ENCODE results near the gene GRID2.

DNA sequence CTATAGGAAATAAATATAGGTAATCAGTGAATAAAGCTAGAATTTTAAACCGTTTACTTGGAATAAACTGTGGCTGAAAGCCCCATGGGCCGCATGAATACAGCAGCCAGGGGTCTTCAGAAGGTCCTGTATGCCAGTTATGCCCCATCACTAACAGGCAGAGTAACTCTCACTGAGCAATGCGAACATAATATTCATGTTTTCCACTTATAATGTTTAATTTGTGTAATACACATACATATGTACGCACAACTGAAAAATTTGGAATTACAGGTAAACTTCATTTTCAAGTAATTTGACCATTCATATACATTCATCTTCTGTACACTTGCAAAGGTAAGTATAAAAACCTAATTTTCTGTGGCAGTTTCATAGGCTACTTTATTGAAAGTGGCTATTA, 998.5 kb downstream of the GRID2 start:
- TF ChIP-seq, protein P1, sequence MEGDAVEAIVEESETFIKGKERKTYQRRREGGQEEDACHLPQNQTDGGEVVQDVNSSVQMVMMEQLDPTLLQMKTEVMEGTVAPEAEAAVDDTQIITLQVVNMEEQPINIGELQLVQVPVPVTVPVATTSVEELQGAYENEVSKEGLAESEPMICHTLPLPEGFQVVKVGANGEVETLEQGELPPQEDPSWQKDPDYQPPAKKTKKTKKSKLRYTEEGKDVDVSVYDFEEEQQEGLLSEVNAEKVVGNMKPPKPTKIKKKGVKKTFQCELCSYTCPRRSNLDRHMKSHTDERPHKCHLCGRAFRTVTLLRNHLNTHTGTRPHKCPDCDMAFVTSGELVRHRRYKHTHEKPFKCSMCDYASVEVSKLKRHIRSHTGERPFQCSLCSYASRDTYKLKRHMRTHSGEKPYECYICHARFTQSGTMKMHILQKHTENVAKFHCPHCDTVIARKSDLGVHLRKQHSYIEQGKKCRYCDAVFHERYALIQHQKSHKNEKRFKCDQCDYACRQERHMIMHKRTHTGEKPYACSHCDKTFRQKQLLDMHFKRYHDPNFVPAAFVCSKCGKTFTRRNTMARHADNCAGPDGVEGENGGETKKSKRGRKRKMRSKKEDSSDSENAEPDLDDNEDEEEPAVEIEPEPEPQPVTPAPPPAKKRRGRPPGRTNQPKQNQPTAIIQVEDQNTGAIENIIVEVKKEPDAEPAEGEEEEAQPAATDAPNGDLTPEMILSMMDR (CRISPR knock-in tag; IDR thresholded peaks at IDR 0.05), result no peak
- TF ChIP-seq MEIS1 (CRISPR knock-in tag; IDR thresholded peaks at IDR 0.05; ENCODE audit: borderline replicate concordance) (no peak), KDM5B (CRISPR knock-in tag; IDR thresholded peaks at IDR 0.05; ENCODE audit: borderline replicate concordance) (no peak), NR3C1 (CRISPR knock-in tag; IDR thresholded peaks at IDR 0.05) (no peak), ZNF30 (CRISPR knock-in tag; IDR thresholded peaks at IDR 0.05) (no peak), NCOA2 (CRISPR knock-in tag; IDR thresholded peaks at IDR 0.05) (no peak), POLR2G (IDR thresholded peaks at IDR 0.05; ENCODE audit: low read depth, low read length) (no peak), ZNF160 (CRISPR knock-in tag; IDR thresholded peaks at IDR 0.05) (no peak), RFX5 (IDR thresholded peaks at IDR 0.05; ENCODE audit: low read depth, low read length) (no peak), ZNF10 (CRISPR knock-in tag; IDR thresholded peaks at IDR 0.05; ENCODE audit: borderline replicate concordance, low read depth) (no peak)
- TF ChIP-seq, protein P2, sequence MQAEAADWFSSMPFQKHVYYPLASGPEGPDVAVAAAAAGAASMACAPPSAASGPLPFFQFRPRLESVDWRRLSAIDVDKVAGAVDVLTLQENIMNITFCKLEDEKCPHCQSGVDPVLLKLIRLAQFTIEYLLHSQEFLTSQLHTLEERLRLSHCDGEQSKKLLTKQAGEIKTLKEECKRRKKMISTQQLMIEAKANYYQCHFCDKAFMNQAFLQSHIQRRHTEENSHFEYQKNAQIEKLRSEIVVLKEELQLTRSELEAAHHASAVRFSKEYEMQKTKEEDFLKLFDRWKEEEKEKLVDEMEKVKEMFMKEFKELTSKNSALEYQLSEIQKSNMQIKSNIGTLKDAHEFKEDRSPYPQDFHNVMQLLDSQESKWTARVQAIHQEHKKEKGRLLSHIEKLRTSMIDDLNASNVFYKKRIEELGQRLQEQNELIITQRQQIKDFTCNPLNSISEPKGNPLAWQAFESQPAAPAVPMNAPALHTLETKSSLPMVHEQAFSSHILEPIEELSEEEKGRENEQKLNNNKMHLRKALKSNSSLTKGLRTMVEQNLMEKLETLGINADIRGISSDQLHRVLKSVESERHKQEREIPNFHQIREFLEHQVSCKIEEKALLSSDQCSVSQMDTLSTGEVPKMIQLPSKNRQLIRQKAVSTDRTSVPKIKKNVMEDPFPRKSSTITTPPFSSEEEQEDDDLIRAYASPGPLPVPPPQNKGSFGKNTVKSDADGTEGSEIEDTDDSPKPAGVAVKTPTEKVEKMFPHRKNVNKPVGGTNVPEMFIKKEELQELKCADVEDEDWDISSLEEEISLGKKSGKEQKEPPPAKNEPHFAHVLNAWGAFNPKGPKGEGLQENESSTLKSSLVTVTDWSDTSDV (CRISPR knock-in tag; IDR thresholded peaks at IDR 0.05), result no peak

Measured in HepG2 (cell line).